LNCAP (cell line): ENCODE results near the gene CPB2.

Experiments used
- CTCF ChIP-seq: fragments of 450-650 bp; IDR thresholded peaks from 2 replicates; pipeline ENCODE4 v1.5.1; 2017; ENCODE audit warnings: mild to moderate bottlenecking

Gene CPB2

GRCh38 chr13:46076827-46077226 is 28.0 kb downstream of the CPB2 start:
- TF ChIP-seq CTCF: no peak

GRCh38 chr13:46075811-46076210 is 29.0 kb downstream of the CPB2 start:
- TF ChIP-seq CTCF: no peak

GRCh38 chr13:46071590-46072249 is 33.1 kb downstream of the CPB2 start:
- no peak for TF ChIP-seq CTCF

GRCh38 chr13:46063292-46063691 is 41.5 kb downstream of the CPB2 start:
- no peak for TF ChIP-seq CTCF

GRCh38 chr13:46062185-46062584 is 42.6 kb downstream of the CPB2 start:
- TF ChIP-seq CTCF: no peak

- no peak for TF ChIP-seq CTCF
Measured at GRCh38 chr13:46059405-46059804, 45.4 kb downstream of the CPB2 start.

- TF ChIP-seq CTCF: no peak
Measured at GRCh38 chr13:46058268-46058667, 46.6 kb downstream of the CPB2 start.
